ENCODE measurements around the gene NTF4.
"Not testable (repeated sequence)": the region's sequence is repeated elsewhere in the genome, so short reads cannot be mapped to it uniquely, and the experiment has no call there.

GRCh38 chr19:49028686-49029085 is 35.9 kb downstream of the NTF4 start:
- not testable (repeated sequence) for TF ChIP-seq POLR2AphosphoS5, CTCF (IDR thresholded peaks at IDR 0.05)

Data from prostate gland (tissue), 2 donors.